B cell (primary cell): Measurements from ENCODE around the gene DRAP1. TPM values are rescaled to one million over a fixed set of nuclear protein-coding genes. Genes with fewer than 3 reads are reported as not detected.

ENCODE experiments used
- ATAC-seq: fragments of 200-7000 bp; cut with Tn5 transposase; one replicate; pipeline ENCODE4 v1.10.0; 2021; ENCODE audit warnings: low read depth, mild to moderate bottlenecking, moderate number of reproducible peaks, moderate library complexity
- CTCF ChIA-PET: fragments of 350-600 bp; sonication (Branson Sonifier 250); formaldehyde crosslinking; loops from one replicate; lab custom pipeline; 2021; ENCODE audit warnings: antibody characterized with exemption, inconsistent platforms; lab: Charles Lee
- POLR2A ChIA-PET: fragments of 350-600 bp; sonication (Branson Sonifier 250); formaldehyde crosslinking; loops from one replicate; lab custom pipeline; 2021; ENCODE audit warnings: antibody characterized with exemption; lab: Charles Lee
- DNase-seq: peaks from one replicate; pipeline ENCODE4 v3.0.0; 2013
- H2AFZ ChIP-seq: 2 replicates; pipeline ENCODE4 v1.6.1; 2012; ENCODE audit warnings: mild to moderate bottlenecking, low read depth, low read length; ENCODE audit not compliant: insufficient read depth, poor library complexity, severe bottlenecking
- H3K27ac ChIP-seq, 2 donors: 1 replicate in 1 of 2; 2 replicates in 1 of 2; pipeline ENCODE4 v1.5.1; 2012 to 2013; ENCODE audit warnings: low read length in 2 of 2, mild to moderate bottlenecking in 2 of 2, moderate library complexity in 1 of 2
- H3K27me3 ChIP-seq, 4 experiments: fragments of 200-600 bp in 1 of 4; sonication (generic) in 1 of 4; replicated peaks in 1 of 4; 1 replicate in 2 of 4; 2 replicates in 2 of 4; pipeline versions ENCODE4 v1.6.1 to v1.7.0; 2013 to 2016; ENCODE audit warnings: low read length in 3 of 4, mild to moderate bottlenecking in 2 of 4, mixed read lengths in 1 of 4, moderate library complexity in 1 of 4; ENCODE audit not compliant: insufficient read depth in 4 of 4, control insufficient read depth in 3 of 4; ENCODE audit errors: control extremely low read depth in 1 of 4
- H3K36me3 ChIP-seq, 2 experiments: replicated peaks in 1 of 2; 1 replicate in 1 of 2; 2 replicates in 1 of 2; pipeline versions ENCODE4 v1.6.1 to v1.7.1; 2013; ENCODE audit warnings: low read length in 1 of 2; ENCODE audit not compliant: insufficient read depth in 2 of 2, control insufficient read depth in 1 of 2; ENCODE audit errors: control extremely low read depth in 1 of 2, extremely low read depth in 1 of 2
- H3K4me1 ChIP-seq, 2 donors: fragments of 200-600 bp in 1 of 2; sonication (generic) in 1 of 2; 1 replicate in 1 of 2; 2 replicates in 1 of 2; pipeline versions ENCODE4 v1.5.1 to v1.6.1; 2013 to 2017; ENCODE audit warnings: low read length in 2 of 2; ENCODE audit not compliant: control insufficient read depth in 2 of 2, insufficient read depth in 2 of 2
- H3K4me2 ChIP-seq: replicated peaks from 2 replicates; pipeline ENCODE3; 2012; ENCODE audit warnings: mild to moderate bottlenecking, low read depth, low read length; ENCODE audit not compliant: poor library complexity, severe bottlenecking
- H3K4me3 ChIP-seq, 5 experiments: fragments of 200-600 bp in 1 of 5; sonication (generic) in 1 of 5; 1 replicate in 3 of 5; 2 replicates in 2 of 5; pipeline versions ENCODE4 v1.5.1 to v1.7.0; 2011 to 2016; ENCODE audit warnings: low read length in 4 of 5, mild to moderate bottlenecking in 4 of 5, low read depth in 2 of 5, control low read depth in 1 of 5, moderate library complexity in 1 of 5; ENCODE audit not compliant: insufficient read depth in 1 of 5; ENCODE audit errors: control extremely low read depth in 1 of 5, extremely low read depth in 1 of 5
- H3K79me2 ChIP-seq: fragments of 200-600 bp; sonication (generic); one replicate; pipeline ENCODE4 v1.6.0; 2016; ENCODE audit warnings: low read length; ENCODE audit not compliant: control insufficient read depth, insufficient read depth
- H3K9ac ChIP-seq: fragments of 200-600 bp; sonication (generic); 2 replicates; pipeline ENCODE4 v1.6.1; 2017; ENCODE audit warnings: mild to moderate bottlenecking, low read length, moderate library complexity
- H3K9me3 ChIP-seq, 3 donors: one replicate each; pipeline versions ENCODE4 v1.6.1 to v1.7.1; 2013; ENCODE audit warnings: low read length in 2 of 3; ENCODE audit not compliant: control insufficient read depth in 2 of 3, insufficient read depth in 1 of 3; ENCODE audit errors: control extremely low read depth in 1 of 3
- H4K20me1 ChIP-seq: 2 replicates; pipeline ENCODE4 v1.6.0; 2012; ENCODE audit warnings: mild to moderate bottlenecking, low read length; ENCODE audit not compliant: insufficient read depth, control insufficient read depth, poor library complexity, severe bottlenecking
- H3K27ac Mint-ChIP-seq: one replicate; pipeline ENCODE4 v1.8.0; 2021; ENCODE audit warnings: mixed read lengths
- H3K27me3 Mint-ChIP-seq: one replicate; pipeline ENCODE4 v1.8.0; 2021; ENCODE audit warnings: mixed read lengths
- H3K4me1 Mint-ChIP-seq: one replicate; pipeline ENCODE4 v1.8.0; 2021; ENCODE audit warnings: mixed read lengths
- H3K4me3 Mint-ChIP-seq: one replicate; pipeline ENCODE4 v1.8.0; 2021; ENCODE audit warnings: mixed read lengths
- H3K9me3 Mint-ChIP-seq: one replicate; pipeline ENCODE4 v1.8.0; 2022; ENCODE audit warnings: mixed read lengths; ENCODE audit not compliant: insufficient read depth
- EZH2 ChIP-seq: IDR thresholded peaks from 2 replicates; pipeline ENCODE4 v1.6.1; 2012; ENCODE audit warnings: borderline replicate concordance, low read depth, mild to moderate bottlenecking, moderate library complexity, low read length; ENCODE audit not compliant: insufficient read depth, poor library complexity, severe bottlenecking
- WGBS: methylation state at CpG from one replicate; pipeline ENCODE4 v1.1.5; 2013; ENCODE audit warnings: missing lambda C conversion rate; ENCODE audit not compliant: insufficient coverage; 5-methylcytosine and 5-hydroxymethylcytosine counted together
- intact Hi-C: fragments of 100-400 bp; cut with micrococcal nuclease; formaldehyde crosslinking; loops from one replicate; pipeline ENCODE4 v1.10.0; 2022
- polyA plus RNA-seq: library from polyadenylated mRNA; depleted of rRNA; stranded (reverse); fragments of >200 nt; gene quantifications from 2 replicates; pipeline ENCODE4 v1.2.3, GENCODE V29; 2012
- total RNA-seq, 2 donors: library from RNA; stranded (reverse); fragments of 120-200 nt in 1 of 2; gene quantifications; 1 replicate in 1 of 2; 2 replicates in 1 of 2; pipeline versions ENCODE4 v1.2.3 to v1.2.4, GENCODE V29; 2013 to 2022
- TF ChIP-seq, protein P1 (sequence below): fragments of 200-600 bp; IDR thresholded peaks from one replicate; pipeline ENCODE4 v1.8.0; 2022; ENCODE audit warnings: antibody characterized with exemption, mild to moderate bottlenecking

DRAP1 gene
- total and polyA plus RNA-seq, 2 donors (not counting 1 experiment from before 2014, with no cell fraction given): 71.7 to 83.9 TPM

DNA sequence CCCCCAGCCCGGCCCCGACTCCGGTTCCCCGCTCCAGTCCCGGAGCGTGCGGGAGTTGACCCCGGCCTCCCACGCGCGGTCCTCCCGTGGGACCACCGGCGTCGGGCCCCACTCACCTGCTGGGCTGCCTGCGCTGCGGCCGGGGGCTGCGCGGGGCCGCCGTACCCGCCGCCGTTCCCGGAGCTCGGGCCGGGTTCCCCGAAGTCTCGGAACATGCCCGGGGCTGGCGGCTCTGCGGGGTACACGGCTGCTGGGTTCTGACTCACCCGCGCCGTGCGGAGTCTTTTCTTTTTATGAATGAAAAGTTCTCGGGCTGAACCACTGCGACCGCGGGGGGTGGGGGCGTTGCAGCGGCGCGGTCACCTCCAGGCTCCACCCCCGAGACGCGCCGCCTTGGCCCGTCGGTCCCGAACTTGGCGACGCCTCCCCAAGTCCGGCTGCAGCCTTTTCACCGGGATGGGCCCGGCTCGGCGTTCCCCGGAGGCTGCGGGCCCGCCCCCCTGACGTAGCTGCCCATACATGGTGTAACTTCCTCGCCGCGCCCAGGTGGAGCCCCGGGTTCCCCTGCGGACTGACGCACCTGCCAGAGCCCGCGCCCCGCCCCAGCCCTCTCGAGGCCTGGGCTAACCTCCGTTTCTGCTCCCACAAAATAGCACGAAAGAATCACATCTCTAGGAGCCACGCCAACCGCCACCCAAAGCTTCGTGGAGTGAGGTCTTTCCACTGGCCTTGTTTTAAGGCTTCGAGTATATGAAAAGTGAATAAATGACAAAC lies 18.9 kb upstream of the DRAP1 start, which contains the start of gene FOSL1:
Gene FOSL1 (minus strand): TSS at position 264 of the 774 bp plus-strand sequence. CDS start 49 bp downstream, at position 215.
- ChIA-PET POLR2A (interaction anchor here (0.6 to 4.4 kb wide), 3 partner anchors 11 to 739 kb away, joined by 3 to 33 read pairs (median 3); partner anchors contain the start of genes CCDC85B and FIBP), CTCF (interaction anchor here (0.8 to 4.0 kb wide), 4 partner anchors 10 to 40 kb away, joined by 3 to 44 read pairs (median 12); partner anchors contain the start of genes CCDC85B, FIBP and MUS81)
- DNase-seq: peak; percentile 96
- Histone ChIP-seq H3K27me3 (peaks cover 0 to 38% (median 12%) of the 10 kb centered on the region in 4 experiments), H3K4me2 (peak within 1 kb of the TSS; percentile 95), H3K4me1 (peaks cover 20% of the 10 kb centered on the region in 2 donors), H4K20me1 (no peaks in the 10 kb centered on the region), H3K9ac (peak within 1 kb of the TSS; percentile 71), H2AFZ (peak within 1 kb of the TSS; percentile 68), H3K4me3 (peak within 1 kb of the TSS; percentile 2 to 64 (median 52)), H3K27ac (no peak within 1 kb of the TSS), H3K9me3 (peaks cover 0 to 10% (median 0%) of the 10 kb centered on the region in 3 donors), H3K36me3 (no peaks in the 10 kb centered on the region), H3K79me2 (no peaks in the 10 kb centered on the region)
- Mint-ChIP-seq H3K4me1 (peaks cover 10% of the 10 kb centered on the region), H3K4me3 (peak within 1 kb of the TSS; percentile 83), H3K27ac (peak within 1 kb of the TSS; percentile 72), H3K27me3 (peaks cover 15% of the 10 kb centered on the region), H3K9me3 (no peaks in the 10 kb centered on the region)
- intact Hi-C loops: loop anchor here (1.0 kb wide), 3 partner anchors 10 to 42 kb away; partner anchors contain the start of genes C11orf68, CCDC85B, CFL1 and DRAP1
- 1% methylated on average over 75 of the region's 80 CpGs for WGBS
- ATAC-seq: peak; percentile 95
- TF ChIP-seq, protein P1, sequence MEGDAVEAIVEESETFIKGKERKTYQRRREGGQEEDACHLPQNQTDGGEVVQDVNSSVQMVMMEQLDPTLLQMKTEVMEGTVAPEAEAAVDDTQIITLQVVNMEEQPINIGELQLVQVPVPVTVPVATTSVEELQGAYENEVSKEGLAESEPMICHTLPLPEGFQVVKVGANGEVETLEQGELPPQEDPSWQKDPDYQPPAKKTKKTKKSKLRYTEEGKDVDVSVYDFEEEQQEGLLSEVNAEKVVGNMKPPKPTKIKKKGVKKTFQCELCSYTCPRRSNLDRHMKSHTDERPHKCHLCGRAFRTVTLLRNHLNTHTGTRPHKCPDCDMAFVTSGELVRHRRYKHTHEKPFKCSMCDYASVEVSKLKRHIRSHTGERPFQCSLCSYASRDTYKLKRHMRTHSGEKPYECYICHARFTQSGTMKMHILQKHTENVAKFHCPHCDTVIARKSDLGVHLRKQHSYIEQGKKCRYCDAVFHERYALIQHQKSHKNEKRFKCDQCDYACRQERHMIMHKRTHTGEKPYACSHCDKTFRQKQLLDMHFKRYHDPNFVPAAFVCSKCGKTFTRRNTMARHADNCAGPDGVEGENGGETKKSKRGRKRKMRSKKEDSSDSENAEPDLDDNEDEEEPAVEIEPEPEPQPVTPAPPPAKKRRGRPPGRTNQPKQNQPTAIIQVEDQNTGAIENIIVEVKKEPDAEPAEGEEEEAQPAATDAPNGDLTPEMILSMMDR: no peak
- peak; percentile 47 for TF ChIP-seq EZH2
